Vagina (tissue), 2 donors: ENCODE measurements around the gene CDKN2AIP.

ENCODE experiments used
- POLR2A ChIP-seq, 2 donors: fragments of 450-650 bp; IDR thresholded peaks; one replicate each; pipeline ENCODE4 v1.6.1; 2017; ENCODE audit warnings: antibody characterized with exemption in 2 of 2, mild to moderate bottlenecking in 2 of 2, moderate library complexity in 2 of 2
- TF ChIP-seq, protein P1 (sequence below), 3 experiments: fragments of 450-650 bp in 2 of 3; fragments of 200-600 bp in 1 of 3; sonication (generic) in 1 of 3; IDR thresholded peaks; one replicate each; pipeline ENCODE4 v1.5.1; 2017 to 2019; ENCODE audit warnings: antibody characterized with exemption in 3 of 3, mild to moderate bottlenecking in 2 of 3, moderate library complexity in 2 of 3

DNA sequence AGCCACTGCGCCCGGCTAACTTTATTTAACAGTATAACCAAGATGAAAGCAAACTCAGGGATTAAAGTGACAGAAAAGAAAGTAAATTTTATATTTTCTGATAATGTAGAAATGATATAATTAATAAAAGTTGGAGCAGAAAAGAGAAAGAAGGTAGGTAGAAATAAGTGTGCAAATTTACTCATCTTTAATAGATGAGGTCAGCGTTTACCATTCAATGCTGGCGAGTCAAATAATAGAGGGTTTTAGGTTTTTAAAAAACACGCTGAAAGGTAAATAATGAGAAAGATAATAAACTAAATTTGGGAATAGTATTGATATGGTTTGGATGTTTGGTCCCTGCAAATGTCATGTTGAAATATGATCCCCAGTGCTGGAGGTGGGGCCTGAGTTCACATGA lies 13.6 kb downstream of the CDKN2AIP start:
- TF ChIP-seq, protein P1, sequence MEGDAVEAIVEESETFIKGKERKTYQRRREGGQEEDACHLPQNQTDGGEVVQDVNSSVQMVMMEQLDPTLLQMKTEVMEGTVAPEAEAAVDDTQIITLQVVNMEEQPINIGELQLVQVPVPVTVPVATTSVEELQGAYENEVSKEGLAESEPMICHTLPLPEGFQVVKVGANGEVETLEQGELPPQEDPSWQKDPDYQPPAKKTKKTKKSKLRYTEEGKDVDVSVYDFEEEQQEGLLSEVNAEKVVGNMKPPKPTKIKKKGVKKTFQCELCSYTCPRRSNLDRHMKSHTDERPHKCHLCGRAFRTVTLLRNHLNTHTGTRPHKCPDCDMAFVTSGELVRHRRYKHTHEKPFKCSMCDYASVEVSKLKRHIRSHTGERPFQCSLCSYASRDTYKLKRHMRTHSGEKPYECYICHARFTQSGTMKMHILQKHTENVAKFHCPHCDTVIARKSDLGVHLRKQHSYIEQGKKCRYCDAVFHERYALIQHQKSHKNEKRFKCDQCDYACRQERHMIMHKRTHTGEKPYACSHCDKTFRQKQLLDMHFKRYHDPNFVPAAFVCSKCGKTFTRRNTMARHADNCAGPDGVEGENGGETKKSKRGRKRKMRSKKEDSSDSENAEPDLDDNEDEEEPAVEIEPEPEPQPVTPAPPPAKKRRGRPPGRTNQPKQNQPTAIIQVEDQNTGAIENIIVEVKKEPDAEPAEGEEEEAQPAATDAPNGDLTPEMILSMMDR (IDR thresholded peaks at IDR 0.05): no peak
- TF ChIP-seq POLR2A (IDR thresholded peaks at IDR 0.05): no peak
